RCC 7860 (cell line): ENCODE results near the gene SPDYE3.

Experiments used
- DNase-seq: peaks from one replicate; pipeline ENCODE4 v3.0.0-alpha.2; 2015; ENCODE audit warnings: low spot score
- FAIRE-seq: peaks from 2 replicates; lab custom pipeline; 2012; peaks lifted over from hg19 to GRCh38; lab: Jason Lieb, UNC

Gene SPDYE3

GRCh38 chr7:100367676-100368613 is 60.4 kb downstream of the SPDYE3 start:
- DNase-seq: no peak
- FAIRE-seq: no peak

GRCh38 chr7:100369105-100369504 is 61.6 kb downstream of the SPDYE3 start:
- FAIRE-seq: no peak

GRCh38 chr7:100370303-100370702 is 62.8 kb downstream of the SPDYE3 start:
- FAIRE-seq (no peak), DNase-seq (no peak)

More at GRCh38 chr7:100369105-100369504, 61.6 kb downstream of the SPDYE3 start:
- DNase-seq: no peak

- no peak for DNase-seq
- no peak for FAIRE-seq
These were observed 63.2 kb downstream of the SPDYE3 start for GRCh38 chr7:100370746-100371145.

- no peak for DNase-seq
- FAIRE-seq: no peak
These were observed 64.2 kb downstream of the SPDYE3 start for GRCh38 chr7:100371561-100372171.
